Effector CD8-positive, alpha-beta T cell (primary cell): Measurements from ENCODE around the gene PGD.
"Not testable (repeated sequence)": the region's sequence is repeated elsewhere in the genome, so short reads cannot be mapped to it uniquely, and the experiment has no call there.

Source experiments
- DNase-seq: peaks from one replicate; lab custom pipeline; 2025; lab: John Stamatoyannopoulos, UW

PGD gene

GRCh38 chr1:10399444-10399941, 629 bp downstream of the PGD start:
- DNase-seq = no peak

- DNase-seq = no peak
Measured at GRCh38 chr1:10400013-10400412, 1.1 kb downstream of the PGD start.

- no peak for DNase-seq
Measured at GRCh38 chr1:10401281-10401680, 2.4 kb downstream of the PGD start.

- DNase-seq = no peak
Measured at GRCh38 chr1:10402729-10403274, 3.9 kb downstream of the PGD start.

- DNase-seq = no peak
Measured at GRCh38 chr1:10407201-10407600, 8.3 kb downstream of the PGD start.

- DNase-seq = no peak
Measured at GRCh38 chr1:10415211-10415930, 16.5 kb downstream of the PGD start.

GRCh38 chr1:10415967-10416366, 17.1 kb downstream of the PGD start:
- DNase-seq = not testable (repeated sequence)

- not testable (repeated sequence) for DNase-seq
Measured at GRCh38 chr1:10418741-10419140, 19.9 kb downstream of the PGD start.

- DNase-seq = no peak
Measured at GRCh38 chr1:10419351-10419750, 20.5 kb downstream of the PGD start.

- no peak for DNase-seq
Measured at GRCh38 chr1:10421637-10422036, 22.8 kb downstream of the PGD start.

GRCh38 chr1:10424034-10424433, 25.2 kb downstream of the PGD start:
- no peak for DNase-seq

- no peak for DNase-seq
Measured at GRCh38 chr1:10424651-10425050, 25.8 kb downstream of the PGD start.

- not testable (repeated sequence) for DNase-seq
Measured at GRCh38 chr1:10425826-10426534, 27.1 kb downstream of the PGD start.

- DNase-seq = not testable (repeated sequence)
Measured at GRCh38 chr1:10426535-10426848, 27.6 kb downstream of the PGD start.

GRCh38 chr1:10428984-10429383, 30.1 kb downstream of the PGD start:
- no peak for DNase-seq

- DNase-seq = no peak
Measured at GRCh38 chr1:10429868-10430215, 31.0 kb downstream of the PGD start.

GRCh38 chr1:10430216-10431069, 31.6 kb downstream of the PGD start, which contains the start of gene CENPS:
CENPS (plus strand) TSS chr1:10430433; CDS start chr1:10430518, 85 bp downstream.
- DNase-seq = peak; percentile 84

GRCh38 chr1:10431070-10431730, 32.3 kb downstream of the PGD start:
- DNase-seq = peak; percentile 25

GRCh38 chr1:10432910-10433700, 34.2 kb downstream of the PGD start:
- DNase-seq = no peak

- DNase-seq = no peak
Measured at GRCh38 chr1:10433790-10434189, 34.9 kb downstream of the PGD start.

GRCh38 chr1:10434590-10434989, 35.7 kb downstream of the PGD start:
- no peak for DNase-seq
